Measurements from ENCODE around the gene CDC42EP1.
"Not testable (repeated sequence)": the region's sequence is repeated elsewhere in the genome, so short reads cannot be mapped to it uniquely, and the experiment has no call there.

The CDC42EP1 gene

GRCh38 chr22:37608477-37609239 is 48.4 kb downstream of the CDC42EP1 start, which contains the start of gene GGA1:
TSS of gene GGA1 (plus strand) at chr22:37608834. CDS start at chr22:37608861, 27 bp downstream.
- Histone ChIP-seq H3K4me1 (ENCODE audit: control insufficient read depth, insufficient read depth, low read length) (peaks cover 37% of the 10 kb centered on the region), H3K4me3 (ENCODE audit: low read length) (peak within 1 kb of the TSS; percentile 95), H3K27me3 (replicated peaks; ENCODE audit: control insufficient read depth, insufficient read depth, low read length) (peaks cover 7% of the 10 kb centered on the region), H3K36me3 (ENCODE audit: control insufficient read depth, insufficient read depth, low read length, severe bottlenecking) (no peaks in the 10 kb centered on the region), H3K9me3 (ENCODE audit: control insufficient read depth, low read length) (no peaks in the 10 kb centered on the region), H3K9ac (ENCODE audit: low read length) (peak within 1 kb of the TSS; percentile 93)
- peak; percentile 97 for DNase-seq (ENCODE audit: low read depth)

GRCh38 chr22:37609240-37610152 is 49.2 kb downstream of the CDC42EP1 start:
- peak; percentile 70 for DNase-seq (ENCODE audit: low read depth)
- peaks cover 44% of the 10 kb centered on the region for H3K4me1 ChIP-seq (ENCODE audit: control insufficient read depth, insufficient read depth, low read length)
- H3K27me3 ChIP-seq (replicated peaks; ENCODE audit: control insufficient read depth, insufficient read depth, low read length), result peaks cover 7% of the 10 kb centered on the region

GRCh38 chr22:37610153-37610475 is 49.8 kb downstream of the CDC42EP1 start:
- not testable (repeated sequence) for DNase-seq (ENCODE audit: low read depth); H3K27me3 ChIP-seq (replicated peaks; ENCODE audit: control insufficient read depth, insufficient read depth, low read length); H3K9me3 ChIP-seq (ENCODE audit: control insufficient read depth, low read length); H3K36me3 ChIP-seq (ENCODE audit: control insufficient read depth, insufficient read depth, low read length, severe bottlenecking)
- H3K4me3 ChIP-seq (ENCODE audit: low read length), result peak overlapping the region; percentile 95
- peak overlapping the region; percentile 93 for H3K9ac ChIP-seq (ENCODE audit: low read length)
- peaks cover 44% of the 10 kb centered on the region for H3K4me1 ChIP-seq (ENCODE audit: control insufficient read depth, insufficient read depth, low read length)

More at GRCh38 chr22:37609240-37610152, 49.2 kb downstream of the CDC42EP1 start:
- Histone ChIP-seq H3K9ac (ENCODE audit: low read length) (peak overlapping the region; percentile 93), H3K36me3 (ENCODE audit: control insufficient read depth, insufficient read depth, low read length, severe bottlenecking) (no peaks in the 10 kb centered on the region), H3K4me3 (ENCODE audit: low read length) (peak overlapping the region; percentile 95), H3K9me3 (ENCODE audit: control insufficient read depth, low read length) (no peaks in the 10 kb centered on the region)

- no peaks in the 10 kb centered on the region for H3K9me3 ChIP-seq (ENCODE audit: control insufficient read depth, low read length)
- peaks cover 2% of the 10 kb centered on the region for H3K36me3 ChIP-seq (ENCODE audit: control insufficient read depth, insufficient read depth, low read length, severe bottlenecking)
- no peak for DNase-seq (ENCODE audit: low read depth)
- H3K9ac ChIP-seq (ENCODE audit: low read length), result peak overlapping the region; percentile 93
- H3K27me3 ChIP-seq (replicated peaks; ENCODE audit: control insufficient read depth, insufficient read depth, low read length), result peaks cover 4% of the 10 kb centered on the region
- H3K4me3 ChIP-seq (ENCODE audit: low read length), result no peak overlapping the region
- peaks cover 44% of the 10 kb centered on the region for H3K4me1 ChIP-seq (ENCODE audit: control insufficient read depth, insufficient read depth, low read length)
Measured at GRCh38 chr22:37610480-37611129, 50.3 kb downstream of the CDC42EP1 start.

GRCh38 chr22:37611207-37611606 is 50.9 kb downstream of the CDC42EP1 start:
- Histone ChIP-seq H3K9me3 (ENCODE audit: control insufficient read depth, low read length) (no peaks in the 10 kb centered on the region), H3K4me3 (ENCODE audit: low read length) (no peak overlapping the region), H3K36me3 (ENCODE audit: control insufficient read depth, insufficient read depth, low read length, severe bottlenecking) (peaks cover 6% of the 10 kb centered on the region), H3K27me3 (replicated peaks; ENCODE audit: control insufficient read depth, insufficient read depth, low read length) (no peaks in the 10 kb centered on the region), H3K9ac (ENCODE audit: low read length) (peak overlapping the region; percentile 54), H3K4me1 (ENCODE audit: control insufficient read depth, insufficient read depth, low read length) (peaks cover 44% of the 10 kb centered on the region)
- no peak for DNase-seq (ENCODE audit: low read depth)

GRCh38 chr22:37616201-37617083 is 56.2 kb downstream of the CDC42EP1 start:
- Histone ChIP-seq H3K4me1 (ENCODE audit: control insufficient read depth, insufficient read depth, low read length) (peaks cover 17% of the 10 kb centered on the region), H3K4me3 (ENCODE audit: low read length) (no peak overlapping the region)

GRCh38 chr22:37617431-37617830 is 57.2 kb downstream of the CDC42EP1 start:
- Histone ChIP-seq H3K27me3 (replicated peaks; ENCODE audit: control insufficient read depth, insufficient read depth, low read length) (no peaks in the 10 kb centered on the region), H3K4me1 (ENCODE audit: control insufficient read depth, insufficient read depth, low read length) (peaks cover 13% of the 10 kb centered on the region), H3K36me3 (ENCODE audit: control insufficient read depth, insufficient read depth, low read length, severe bottlenecking) (peaks cover 53% of the 10 kb centered on the region), H3K4me3 (ENCODE audit: low read length) (no peak overlapping the region), H3K9me3 (ENCODE audit: control insufficient read depth, low read length) (no peaks in the 10 kb centered on the region), H3K9ac (ENCODE audit: low read length) (no peak overlapping the region)
- no peak for DNase-seq (ENCODE audit: low read depth)

More at GRCh38 chr22:37616201-37617083, 56.2 kb downstream of the CDC42EP1 start:
- no peak overlapping the region for H3K9ac ChIP-seq (ENCODE audit: low read length)
- DNase-seq (ENCODE audit: low read depth), result no peak
- H3K9me3 ChIP-seq (ENCODE audit: control insufficient read depth, low read length), result no peaks in the 10 kb centered on the region
- H3K36me3 ChIP-seq (ENCODE audit: control insufficient read depth, insufficient read depth, low read length, severe bottlenecking), result peaks cover 51% of the 10 kb centered on the region
- no peaks in the 10 kb centered on the region for H3K27me3 ChIP-seq (replicated peaks; ENCODE audit: control insufficient read depth, insufficient read depth, low read length)

GRCh38 chr22:37618072-37618656 is 57.9 kb downstream of the CDC42EP1 start:
- H3K9me3 ChIP-seq (ENCODE audit: control insufficient read depth, low read length), result no peaks in the 10 kb centered on the region
- peaks cover 53% of the 10 kb centered on the region for H3K36me3 ChIP-seq (ENCODE audit: control insufficient read depth, insufficient read depth, low read length, severe bottlenecking)
- no peak overlapping the region for H3K4me3 ChIP-seq (ENCODE audit: low read length)
- DNase-seq (ENCODE audit: low read depth), result no peak
- no peaks in the 10 kb centered on the region for H3K27me3 ChIP-seq (replicated peaks; ENCODE audit: control insufficient read depth, insufficient read depth, low read length)
- H3K9ac ChIP-seq (ENCODE audit: low read length), result no peak overlapping the region
- H3K4me1 ChIP-seq (ENCODE audit: control insufficient read depth, insufficient read depth, low read length), result peaks cover 11% of the 10 kb centered on the region

- Histone ChIP-seq H3K9ac (ENCODE audit: low read length) (no peak overlapping the region), H3K4me1 (ENCODE audit: control insufficient read depth, insufficient read depth, low read length) (peaks cover 6% of the 10 kb centered on the region), H3K36me3 (ENCODE audit: control insufficient read depth, insufficient read depth, low read length, severe bottlenecking) (peaks cover 53% of the 10 kb centered on the region), H3K27me3 (replicated peaks; ENCODE audit: control insufficient read depth, insufficient read depth, low read length) (no peaks in the 10 kb centered on the region), H3K4me3 (ENCODE audit: low read length) (no peak overlapping the region), H3K9me3 (ENCODE audit: control insufficient read depth, low read length) (no peaks in the 10 kb centered on the region)
- DNase-seq (ENCODE audit: low read depth), result no peak
Measured at GRCh38 chr22:37618674-37619073, 58.4 kb downstream of the CDC42EP1 start.
